ENCODE data around the gene RGS7.

Gene RGS7

GRCh38 chr1:241270016-241270415 is 87.0 kb downstream of the RGS7 start:
- Histone ChIP-seq H3K36me3 (ENCODE audit: control insufficient read depth, insufficient read depth, low read length) (no peaks in the 10 kb centered on the region), H2AFZ (no peak overlapping the region)

GRCh38 chr1:241269116-241269515 is 87.9 kb downstream of the RGS7 start:
- Histone ChIP-seq H3K4me2 (ENCODE audit: low read length) (no peak overlapping the region), H3K27ac (no peak overlapping the region), H3K9ac (no peak overlapping the region), H3K27me3 (ENCODE audit: control insufficient read depth, insufficient read depth, low read length) (no peaks in the 10 kb centered on the region), H2AFZ (no peak overlapping the region), H3K4me3 (ENCODE audit: low read depth, low read length) (no peak overlapping the region), H3K79me2 (no peaks in the 10 kb centered on the region), H3K4me1 (no peaks in the 10 kb centered on the region), H3K36me3 (ENCODE audit: control insufficient read depth, insufficient read depth, low read length) (no peaks in the 10 kb centered on the region), H3K9me3 (ENCODE audit: control insufficient read depth, low read length) (no peaks in the 10 kb centered on the region)
- no peak for TF ChIP-seq CTCF (IDR thresholded peaks at IDR 0.05)

More at GRCh38 chr1:241270016-241270415, 87.0 kb downstream of the RGS7 start:
- Histone ChIP-seq H3K79me2 (no peaks in the 10 kb centered on the region), H3K4me2 (ENCODE audit: low read length) (no peak overlapping the region), H3K27me3 (ENCODE audit: control insufficient read depth, insufficient read depth, low read length) (no peaks in the 10 kb centered on the region), H3K4me1 (no peaks in the 10 kb centered on the region), H3K4me3 (ENCODE audit: low read depth, low read length) (no peak overlapping the region), H3K9ac (no peak overlapping the region), H3K9me3 (ENCODE audit: control insufficient read depth, low read length) (no peaks in the 10 kb centered on the region), H3K27ac (no peak overlapping the region)
- no peak for TF ChIP-seq CTCF (IDR thresholded peaks at IDR 0.05)

GRCh38 chr1:241266121-241266520 is 90.9 kb downstream of the RGS7 start:
- no peak overlapping the region for H3K4me3 ChIP-seq (ENCODE audit: low read depth, low read length)
- TF ChIP-seq CTCF (IDR thresholded peaks at IDR 0.05) = no peak
- no peaks in the 10 kb centered on the region for H3K36me3 ChIP-seq (ENCODE audit: control insufficient read depth, insufficient read depth, low read length)
- H3K79me2 ChIP-seq = no peaks in the 10 kb centered on the region
- H3K4me1 ChIP-seq = no peaks in the 10 kb centered on the region
- no peak overlapping the region for H2AFZ ChIP-seq
- no peak overlapping the region for H3K4me2 ChIP-seq (ENCODE audit: low read length)
- H3K9ac ChIP-seq = no peak overlapping the region
- H3K9me3 ChIP-seq (ENCODE audit: control insufficient read depth, low read length) = no peaks in the 10 kb centered on the region
- H3K27ac ChIP-seq = no peak overlapping the region
- H3K27me3 ChIP-seq (ENCODE audit: control insufficient read depth, insufficient read depth, low read length) = no peaks in the 10 kb centered on the region

- Histone ChIP-seq H3K9ac (no peak overlapping the region), H3K4me3 (ENCODE audit: low read depth, low read length) (no peak overlapping the region), H3K4me1 (no peaks in the 10 kb centered on the region)
Observed at GRCh38 chr1:241265428-241265827, 91.6 kb downstream of the RGS7 start.

More at GRCh38 chr1:241265428-241265827, 91.6 kb downstream of the RGS7 start:
- Histone ChIP-seq H3K79me2 (no peaks in the 10 kb centered on the region), H2AFZ (no peak overlapping the region), H3K9me3 (ENCODE audit: control insufficient read depth, low read length) (no peaks in the 10 kb centered on the region), H3K27ac (no peak overlapping the region), H3K27me3 (ENCODE audit: control insufficient read depth, insufficient read depth, low read length) (no peaks in the 10 kb centered on the region), H3K4me2 (ENCODE audit: low read length) (no peak overlapping the region), H3K36me3 (ENCODE audit: control insufficient read depth, insufficient read depth, low read length) (no peaks in the 10 kb centered on the region)
- TF ChIP-seq CTCF (IDR thresholded peaks at IDR 0.05) = no peak

Data from parathyroid adenoma (tissue), 2 donors.